Loucy (cell line): ENCODE data around the gene AFF2.

Experiments used
- H2AFZ ChIP-seq: fragments of 200-600 bp; sonication (generic); 2 replicates; pipeline ENCODE4 v1.6.0; 2016; ENCODE audit warnings: antibody characterized with exemption, mild to moderate bottlenecking, low read length, moderate library complexity
- H3F3A ChIP-seq: fragments of 200-600 bp; 2 replicates; pipeline ENCODE4 v1.6.0; 2016; ENCODE audit warnings: antibody characterized with exemption, low read depth, mild to moderate bottlenecking
- H3K27me3 ChIP-seq: fragments of 200-600 bp; sonication (generic); 2 replicates; pipeline ENCODE4 v1.6.1; 2014; ENCODE audit warnings: low read length, mild to moderate bottlenecking; ENCODE audit not compliant: insufficient read depth, poor library complexity, severe bottlenecking
- H3K36me3 ChIP-seq: fragments of 200-600 bp; sonication (generic); 2 replicates; pipeline ENCODE4 v1.6.1; 2016; ENCODE audit warnings: low read length; ENCODE audit not compliant: insufficient read depth
- H3K4me1 ChIP-seq: fragments of 200-600 bp; sonication (generic); 2 replicates; pipeline ENCODE4 v1.5.1; 2014; ENCODE audit warnings: low read length, mild to moderate bottlenecking; ENCODE audit not compliant: insufficient read depth, poor library complexity, severe bottlenecking
- H3K4me2 ChIP-seq: fragments of 200-600 bp; sonication (generic); 2 replicates; pipeline ENCODE4 v1.6.0; 2014; ENCODE audit warnings: antibody characterized with exemption, low read length, low read depth, mild to moderate bottlenecking; ENCODE audit not compliant: poor library complexity, severe bottlenecking
- H3K4me3 ChIP-seq: fragments of 200-600 bp; sonication (generic); 2 replicates; pipeline ENCODE4 v1.5.1; 2014; ENCODE audit warnings: low read length, mild to moderate bottlenecking, mixed read lengths; ENCODE audit not compliant: poor library complexity, severe bottlenecking
- H3K79me2 ChIP-seq: fragments of 200-600 bp; sonication (generic); 2 replicates; pipeline ENCODE4 v1.6.1; 2014; ENCODE audit warnings: low read length; ENCODE audit not compliant: insufficient read depth
- H3K9ac ChIP-seq: fragments of 200-600 bp; sonication (generic); 2 replicates; pipeline ENCODE4 v1.6.0; 2014; ENCODE audit warnings: mild to moderate bottlenecking, low read depth, low read length, moderate library complexity; ENCODE audit not compliant: poor library complexity, severe bottlenecking
- H3K9me2 ChIP-seq: fragments of 200-600 bp; sonication (generic); replicated peaks from 2 replicates; pipeline ENCODE4 v1.6.1; 2016; ENCODE audit warnings: low read depth, low read length, mixed read lengths
- H3K9me3 ChIP-seq: fragments of 200-600 bp; sonication (generic); 2 replicates; pipeline ENCODE4 v1.6.1; 2014; ENCODE audit warnings: mild to moderate bottlenecking, antibody characterized with exemption, low read length, low read depth; ENCODE audit not compliant: insufficient read depth
- H4K20me1 ChIP-seq: fragments of 200-600 bp; sonication (generic); 2 replicates; pipeline ENCODE4 v1.6.0; 2014; ENCODE audit warnings: antibody characterized with exemption, low read length, mild to moderate bottlenecking; ENCODE audit not compliant: insufficient read depth, poor library complexity, severe bottlenecking
- EZH2phosphoT487 ChIP-seq: fragments of 200-600 bp; IDR thresholded peaks from 2 replicates; pipeline ENCODE4 v1.6.1; 2018; ENCODE audit warnings: antibody characterized with exemption, mild to moderate bottlenecking, moderate library complexity, borderline replicate concordance
- TF ChIP-seq, protein P1 (sequence below): fragments of 200-600 bp; sonication (generic); conservative IDR thresholded peaks from 2 replicates; pipeline ENCODE4 v1.5.1; 2014; ENCODE audit warnings: mild to moderate bottlenecking, antibody characterized with exemption, low read length

The AFF2 gene

GRCh38 chrX:148788449-148788848 is 288.0 kb downstream of the AFF2 start:
- no peak overlapping the region for H3K4me3 ChIP-seq
- no peak overlapping the region for H2AFZ ChIP-seq
- no peaks in the 10 kb centered on the region for H3K36me3 ChIP-seq
- H3K4me1 ChIP-seq, result no peaks in the 10 kb centered on the region
- H3K79me2 ChIP-seq, result peaks cover 14% of the 10 kb centered on the region
- H3K27me3 ChIP-seq, result no peaks in the 10 kb centered on the region
- H3K9me3 ChIP-seq, result no peaks in the 10 kb centered on the region
- H3K9ac ChIP-seq, result no peak overlapping the region
- peaks cover 2% of the 10 kb centered on the region for H4K20me1 ChIP-seq
- no peak for TF ChIP-seq EZH2phosphoT487
- TF ChIP-seq, protein P1, sequence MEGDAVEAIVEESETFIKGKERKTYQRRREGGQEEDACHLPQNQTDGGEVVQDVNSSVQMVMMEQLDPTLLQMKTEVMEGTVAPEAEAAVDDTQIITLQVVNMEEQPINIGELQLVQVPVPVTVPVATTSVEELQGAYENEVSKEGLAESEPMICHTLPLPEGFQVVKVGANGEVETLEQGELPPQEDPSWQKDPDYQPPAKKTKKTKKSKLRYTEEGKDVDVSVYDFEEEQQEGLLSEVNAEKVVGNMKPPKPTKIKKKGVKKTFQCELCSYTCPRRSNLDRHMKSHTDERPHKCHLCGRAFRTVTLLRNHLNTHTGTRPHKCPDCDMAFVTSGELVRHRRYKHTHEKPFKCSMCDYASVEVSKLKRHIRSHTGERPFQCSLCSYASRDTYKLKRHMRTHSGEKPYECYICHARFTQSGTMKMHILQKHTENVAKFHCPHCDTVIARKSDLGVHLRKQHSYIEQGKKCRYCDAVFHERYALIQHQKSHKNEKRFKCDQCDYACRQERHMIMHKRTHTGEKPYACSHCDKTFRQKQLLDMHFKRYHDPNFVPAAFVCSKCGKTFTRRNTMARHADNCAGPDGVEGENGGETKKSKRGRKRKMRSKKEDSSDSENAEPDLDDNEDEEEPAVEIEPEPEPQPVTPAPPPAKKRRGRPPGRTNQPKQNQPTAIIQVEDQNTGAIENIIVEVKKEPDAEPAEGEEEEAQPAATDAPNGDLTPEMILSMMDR, result no peak
- H3K9me2 ChIP-seq, result no peaks in the 10 kb centered on the region
- H3K4me2 ChIP-seq, result no peak overlapping the region
- H3F3A ChIP-seq, result no peaks in the 10 kb centered on the region

DNA sequence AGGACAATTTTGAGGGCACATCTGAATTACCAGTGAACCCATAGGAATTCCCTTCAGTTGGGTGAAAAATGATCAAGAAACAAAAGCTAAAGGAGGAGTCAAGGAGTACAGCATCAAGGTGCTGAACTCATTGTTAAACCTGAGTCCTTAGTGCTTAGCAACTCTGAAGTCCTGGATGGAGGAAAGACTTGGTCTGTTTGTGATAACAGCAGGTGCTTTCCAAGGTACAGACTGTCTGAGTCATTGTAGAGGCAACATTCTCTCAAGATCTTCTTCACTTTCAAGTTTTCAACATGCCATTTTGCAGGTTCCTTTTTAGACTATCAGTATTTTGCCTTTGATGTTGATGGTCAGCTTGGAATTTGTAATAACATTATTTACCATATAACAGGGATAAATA is 293.9 kb downstream of the AFF2 start:
- no peak for TF ChIP-seq EZH2phosphoT487
- TF ChIP-seq, protein P1, result no peak
- H3K4me3 ChIP-seq, result no peak overlapping the region
- H2AFZ ChIP-seq, result no peak overlapping the region
- peaks cover 4% of the 10 kb centered on the region for H4K20me1 ChIP-seq
- H3K9me3 ChIP-seq, result no peaks in the 10 kb centered on the region
- H3K9ac ChIP-seq, result no peak overlapping the region
- H3K79me2 ChIP-seq, result peaks cover 5% of the 10 kb centered on the region; the same call in 1 of the 2 replicates
- H3K4me1 ChIP-seq, result no peaks in the 10 kb centered on the region
- no peaks in the 10 kb centered on the region; the same call in 1 of the 2 replicates for H3K36me3 ChIP-seq
- H3K9me2 ChIP-seq, result no peaks in the 10 kb centered on the region
- H3F3A ChIP-seq, result no peaks in the 10 kb centered on the region
- H3K27me3 ChIP-seq, result no peaks in the 10 kb centered on the region
- H3K4me2 ChIP-seq, result no peak overlapping the region

DNA sequence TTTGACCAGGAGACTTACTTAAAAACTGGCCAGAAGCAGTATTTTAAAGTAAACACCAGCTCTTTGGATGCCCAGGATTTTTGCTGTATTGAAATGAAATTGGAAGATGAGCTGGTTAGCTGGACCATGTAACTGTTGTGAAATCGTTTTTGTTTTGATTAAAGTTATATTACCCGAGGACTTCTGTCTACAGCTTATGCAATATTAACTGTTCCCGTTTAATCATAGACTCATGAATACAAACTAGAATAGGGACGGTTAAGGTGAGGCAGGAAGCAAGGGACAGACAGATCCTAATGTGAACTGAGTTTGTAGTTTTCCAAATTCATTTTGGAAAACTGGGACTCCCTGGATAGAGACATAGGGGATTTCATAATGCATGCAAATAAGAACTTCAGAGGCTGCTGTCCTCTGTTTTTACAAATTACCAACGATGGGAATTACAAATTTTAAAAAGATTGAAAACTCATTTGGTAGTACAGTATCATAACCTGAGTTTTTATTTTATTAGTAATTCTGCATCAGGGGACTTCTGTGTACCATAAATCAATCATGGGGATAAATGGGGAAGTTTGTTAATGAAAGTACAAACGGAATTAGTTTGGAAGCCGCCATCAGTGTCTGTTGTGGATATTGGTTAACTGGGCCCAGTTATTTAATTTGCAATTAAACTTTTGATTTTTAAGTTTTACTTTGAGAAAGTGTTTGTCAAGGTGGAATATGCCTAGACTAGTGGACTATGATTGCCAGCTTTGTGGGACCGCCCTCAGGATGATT is 304.4 kb downstream of the AFF2 start:
- Histone ChIP-seq H3K4me1 (no peaks in the 10 kb centered on the region), H3F3A (no peaks in the 10 kb centered on the region), H3K9me3 (no peaks in the 10 kb centered on the region), H2AFZ (no peak overlapping the region), H3K9me2 (no peaks in the 10 kb centered on the region), H3K36me3 (no peaks in the 10 kb centered on the region), H3K4me2 (no peak overlapping the region), H3K4me3 (no peak overlapping the region), H3K79me2 (peaks cover 13% of the 10 kb centered on the region; the same call in 1 of the 2 replicates), H3K27me3 (no peaks in the 10 kb centered on the region), H4K20me1 (no peaks in the 10 kb centered on the region), H3K9ac (no peak overlapping the region)
- TF ChIP-seq, protein P1, result no peak
- TF ChIP-seq EZH2phosphoT487, result no peak
